Ramos (cell line): Measurements from ENCODE around the gene PTPN1.
"Not testable (repeated sequence)": the region's sequence is repeated elsewhere in the genome, so short reads cannot be mapped to it uniquely, and the experiment has no call there.

Experiments used
- in situ Hi-C: fragments of 300-500 bp; cut with MboI; formaldehyde crosslinking; loops from one replicate; pipeline ENCODE4 v1.14.3; 2022; ENCODE audit warnings: low sequenced_read_pairs; ENCODE audit not compliant: unreplicated experiment

Gene PTPN1

GRCh38 chr20:50548396-50548795 lies 38.2 kb downstream of the PTPN1 start:
- in situ Hi-C loops: no loop called here

- in situ Hi-C loops: no loop called here
These were observed 40.3 kb downstream of the PTPN1 start for GRCh38 chr20:50550531-50550930.

GRCh38 chr20:50551288-50551687 lies 41.1 kb downstream of the PTPN1 start:
- in situ Hi-C loops: no loop called here

- in situ Hi-C loops: no loop called here
These were observed 42.8 kb downstream of the PTPN1 start for GRCh38 chr20:50552979-50553378.

GRCh38 chr20:50554694-50555579 lies 44.8 kb downstream of the PTPN1 start:
- in situ Hi-C loops: no loop called here

- in situ Hi-C loops: no loop called here
These were observed 45.5 kb downstream of the PTPN1 start for GRCh38 chr20:50555662-50556061.

- in situ Hi-C loops: no loop called here
These were observed 47.5 kb downstream of the PTPN1 start for GRCh38 chr20:50557549-50558134.

- in situ Hi-C loops: no loop called here
These were observed 48.3 kb downstream of the PTPN1 start for GRCh38 chr20:50558483-50558925.

GRCh38 chr20:50559149-50559548 lies 49.0 kb downstream of the PTPN1 start:
- in situ Hi-C loops: no loop called here

GRCh38 chr20:50559856-50560638 lies 49.9 kb downstream of the PTPN1 start:
- in situ Hi-C loops: no loop called here

GRCh38 chr20:50560867-50561266 lies 50.7 kb downstream of the PTPN1 start:
- in situ Hi-C loops: no loop called here

GRCh38 chr20:50561379-50562078 lies 51.3 kb downstream of the PTPN1 start:
- in situ Hi-C loops: no loop called here

- in situ Hi-C loops: no loop called here
These were observed 52.1 kb downstream of the PTPN1 start for GRCh38 chr20:50562262-50562701.

- in situ Hi-C loops: no loop called here
These were observed 53.2 kb downstream of the PTPN1 start for GRCh38 chr20:50563133-50563944.

GRCh38 chr20:50565383-50565782 lies 55.2 kb downstream of the PTPN1 start:
- in situ Hi-C loops: no loop called here

- in situ Hi-C loops: no loop called here
These were observed 55.7 kb downstream of the PTPN1 start for GRCh38 chr20:50565871-50566270.

GRCh38 chr20:50567860-50568548 lies 57.8 kb downstream of the PTPN1 start:
- in situ Hi-C loops: no loop called here

GRCh38 chr20:50568549-50568942 lies 58.4 kb downstream of the PTPN1 start:
- in situ Hi-C loops: no loop called here

GRCh38 chr20:50569487-50569863 lies 59.3 kb downstream of the PTPN1 start:
- in situ Hi-C loops: not testable (repeated sequence)
